NCI-H1417 treated with DMSO at 0.1 percent for 48 hours (cell line): ENCODE data around the gene CXCR2.
"Not testable (repeated sequence)": the region's sequence is repeated elsewhere in the genome, so short reads cannot be mapped to it uniquely, and the experiment has no call there.

Experiments used
- DNase-seq: peaks from one replicate; lab custom pipeline; 2025; lab: John Stamatoyannopoulos, UW

The CXCR2 gene

GRCh38 chr2:218130377-218130776 lies 4.5 kb downstream of the CXCR2 start:
- no peak for DNase-seq

GRCh38 chr2:218130822-218131221 lies 5.0 kb downstream of the CXCR2 start:
- no peak for DNase-seq

- DNase-seq = no peak
These were observed 11.7 kb downstream of the CXCR2 start for GRCh38 chr2:218137514-218137913.

GRCh38 chr2:218138047-218138446 lies 12.2 kb downstream of the CXCR2 start:
- no peak for DNase-seq

- no peak for DNase-seq
These were observed 19.3 kb downstream of the CXCR2 start for GRCh38 chr2:218145124-218145523.

GRCh38 chr2:218146056-218146455 lies 20.2 kb downstream of the CXCR2 start:
- DNase-seq = no peak

- no peak for DNase-seq
These were observed 23.3 kb downstream of the CXCR2 start for GRCh38 chr2:218149098-218149497.

GRCh38 chr2:218149848-218150440 lies 24.1 kb downstream of the CXCR2 start:
- no peak for DNase-seq

- DNase-seq = no peak
These were observed 26.3 kb downstream of the CXCR2 start for GRCh38 chr2:218152172-218152571.

- no peak for DNase-seq
These were observed 26.9 kb downstream of the CXCR2 start for GRCh38 chr2:218152777-218153176.

GRCh38 chr2:218155953-218156479 lies 30.2 kb downstream of the CXCR2 start:
- DNase-seq = no peak

- DNase-seq = no peak
These were observed 35.8 kb downstream of the CXCR2 start for GRCh38 chr2:218161644-218162043.

GRCh38 chr2:218162814-218163213 lies 37.0 kb downstream of the CXCR2 start:
- DNase-seq = no peak

- no peak for DNase-seq
These were observed 41.0 kb downstream of the CXCR2 start, which contains the start of gene CXCR1 for GRCh38 chr2:218166791-218167190. CXCR1 (minus strand) TSS chr2:218166962; CDS start chr2:218165211, 1,751 bp downstream.

GRCh38 chr2:218168016-218168415 lies 42.2 kb downstream of the CXCR2 start:
- DNase-seq = no peak

GRCh38 chr2:218168635-218169462 lies 43.0 kb downstream of the CXCR2 start:
- DNase-seq = no peak

- DNase-seq = no peak
These were observed 44.1 kb downstream of the CXCR2 start for GRCh38 chr2:218169757-218170546.

GRCh38 chr2:218171744-218172143 lies 45.9 kb downstream of the CXCR2 start:
- DNase-seq = not testable (repeated sequence)

- DNase-seq = no peak
These were observed 47.0 kb downstream of the CXCR2 start for GRCh38 chr2:218172845-218173244.

- no peak for DNase-seq
These were observed 54.0 kb downstream of the CXCR2 start for GRCh38 chr2:218179782-218180181.

- DNase-seq = no peak
These were observed 54.8 kb downstream of the CXCR2 start for GRCh38 chr2:218180467-218181114.

GRCh38 chr2:218184331-218184730 lies 58.5 kb downstream of the CXCR2 start:
- DNase-seq = no peak
